PC-9 (cell line): ENCODE results near the gene FBRSL1.

Experiments
- EZH2 ChIP-seq: fragments of 200-600 bp; sonication (generic); IDR thresholded peaks from 2 replicates; pipeline ENCODE4 v1.8.0; 2017; ENCODE audit warnings: antibody characterized with exemption, low read depth
- TF ChIP-seq, protein P1 (sequence below): fragments of 200-600 bp; sonication (generic); conservative IDR thresholded peaks from 2 replicates; pipeline ENCODE4 v1.6.1; 2017; ENCODE audit warnings: mixed run types, antibody characterized with exemption, mild to moderate bottlenecking, moderate library complexity

- TF ChIP-seq, protein P1, sequence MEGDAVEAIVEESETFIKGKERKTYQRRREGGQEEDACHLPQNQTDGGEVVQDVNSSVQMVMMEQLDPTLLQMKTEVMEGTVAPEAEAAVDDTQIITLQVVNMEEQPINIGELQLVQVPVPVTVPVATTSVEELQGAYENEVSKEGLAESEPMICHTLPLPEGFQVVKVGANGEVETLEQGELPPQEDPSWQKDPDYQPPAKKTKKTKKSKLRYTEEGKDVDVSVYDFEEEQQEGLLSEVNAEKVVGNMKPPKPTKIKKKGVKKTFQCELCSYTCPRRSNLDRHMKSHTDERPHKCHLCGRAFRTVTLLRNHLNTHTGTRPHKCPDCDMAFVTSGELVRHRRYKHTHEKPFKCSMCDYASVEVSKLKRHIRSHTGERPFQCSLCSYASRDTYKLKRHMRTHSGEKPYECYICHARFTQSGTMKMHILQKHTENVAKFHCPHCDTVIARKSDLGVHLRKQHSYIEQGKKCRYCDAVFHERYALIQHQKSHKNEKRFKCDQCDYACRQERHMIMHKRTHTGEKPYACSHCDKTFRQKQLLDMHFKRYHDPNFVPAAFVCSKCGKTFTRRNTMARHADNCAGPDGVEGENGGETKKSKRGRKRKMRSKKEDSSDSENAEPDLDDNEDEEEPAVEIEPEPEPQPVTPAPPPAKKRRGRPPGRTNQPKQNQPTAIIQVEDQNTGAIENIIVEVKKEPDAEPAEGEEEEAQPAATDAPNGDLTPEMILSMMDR, result no peak
- no peak for TF ChIP-seq EZH2
These were observed 31.5 kb upstream of the FBRSL1 start for GRCh38 chr12:132458441-132458840.
